D341Med (cell line): ENCODE results near the gene RASSF9.

ENCODE experiments used
- DNase-seq: peaks from one replicate; pipeline ENCODE4 v3.0.0; 2012; ENCODE audit warnings: low spot score

RASSF9 gene

DNA sequence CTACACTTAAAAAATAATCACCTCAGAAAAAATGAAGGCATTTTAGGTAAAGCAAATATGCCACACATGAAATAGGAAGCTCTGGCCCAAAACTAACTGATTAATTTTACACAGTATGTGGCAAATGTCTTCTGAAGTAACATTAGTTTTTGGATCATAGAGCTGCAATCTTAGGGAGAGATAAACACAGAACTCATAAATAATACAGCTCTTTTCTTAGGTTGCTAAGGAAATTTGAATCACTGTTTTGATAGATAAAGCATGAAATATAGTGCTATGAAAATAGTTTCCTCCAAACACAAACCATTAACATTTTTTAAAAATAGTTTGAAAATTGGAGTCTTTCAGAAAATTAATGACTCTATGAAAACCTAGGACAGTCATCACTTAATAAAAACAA, 15.0 kb downstream of the RASSF9 start:
- no peak for DNase-seq

DNA sequence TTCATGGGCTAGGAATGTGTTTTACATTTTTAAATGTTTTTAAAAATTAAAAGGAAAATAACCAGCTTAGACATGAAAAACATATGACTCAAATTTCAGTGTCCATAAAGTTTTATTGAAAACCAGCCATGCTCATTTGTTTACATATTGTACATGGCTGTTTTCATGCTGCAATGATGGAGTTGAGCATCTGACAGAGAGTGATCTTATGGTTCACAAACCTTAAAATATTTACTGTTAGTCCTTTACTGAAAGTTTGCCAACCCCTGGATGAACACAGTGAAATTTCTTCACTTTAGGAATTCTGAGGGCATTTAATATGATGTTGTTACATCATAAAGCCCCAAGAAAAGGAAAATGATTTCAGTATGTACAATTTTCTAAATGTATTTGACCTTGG, 16.1 kb downstream of the RASSF9 start:
- DNase-seq, result no peak

DNA sequence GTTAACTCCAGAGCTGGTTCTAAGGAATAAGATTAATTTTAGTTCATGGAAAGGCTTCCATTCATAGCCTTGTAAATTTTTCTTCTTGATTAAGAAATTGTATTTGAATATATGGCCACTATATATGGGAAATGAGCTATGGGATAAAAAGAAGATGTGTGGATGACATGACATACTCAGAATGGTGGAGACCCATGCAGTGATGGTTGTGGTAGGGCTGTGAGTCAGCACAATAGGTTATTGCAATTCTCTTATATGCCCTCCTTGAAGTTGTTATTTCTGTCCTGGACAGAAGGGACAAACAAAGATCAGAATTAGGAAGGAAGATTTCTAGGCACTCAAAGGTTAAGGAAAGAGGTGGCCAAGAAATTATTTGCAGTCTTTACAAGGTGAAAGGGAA, 21.5 kb downstream of the RASSF9 start:
- no peak for DNase-seq

DNA sequence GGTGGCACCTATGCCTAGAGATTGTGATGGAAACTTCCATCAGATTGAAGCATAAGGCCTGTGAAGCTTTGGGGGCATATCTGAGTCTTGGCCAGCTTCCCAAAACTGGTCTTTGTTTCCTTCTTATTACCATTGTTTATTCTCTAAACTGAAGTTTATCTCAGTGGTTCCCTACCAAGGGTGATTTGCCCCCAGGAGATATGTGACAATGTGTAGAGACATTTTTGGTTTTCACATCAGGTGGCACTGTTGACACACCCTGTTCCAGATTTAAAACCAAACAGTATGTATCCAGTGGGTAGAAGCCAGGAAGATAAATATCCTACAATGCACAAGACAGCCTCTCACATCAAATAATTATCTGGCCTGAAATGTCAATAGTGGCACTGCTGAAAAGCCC, 22.1 kb downstream of the RASSF9 start:
- DNase-seq, result no peak

DNA sequence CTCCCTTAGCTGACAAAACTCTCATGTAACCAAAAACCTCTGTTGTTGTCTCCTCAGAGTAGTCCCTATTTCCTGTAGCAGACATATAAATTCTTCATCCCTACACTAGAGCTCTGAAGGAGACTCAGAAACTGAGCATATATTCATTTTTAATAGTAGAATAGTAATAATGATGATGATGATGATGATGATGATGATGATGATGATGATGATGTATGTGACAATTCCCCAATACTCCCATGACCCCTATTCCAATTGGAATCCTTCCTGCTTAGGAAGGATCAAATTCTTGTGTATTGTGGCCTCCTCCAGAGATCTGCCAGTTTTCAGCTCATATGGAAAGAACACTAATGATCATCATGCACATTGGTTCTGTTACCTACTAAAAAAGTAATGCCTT, 26.7 kb downstream of the RASSF9 start:
- DNase-seq, result no peak

DNA sequence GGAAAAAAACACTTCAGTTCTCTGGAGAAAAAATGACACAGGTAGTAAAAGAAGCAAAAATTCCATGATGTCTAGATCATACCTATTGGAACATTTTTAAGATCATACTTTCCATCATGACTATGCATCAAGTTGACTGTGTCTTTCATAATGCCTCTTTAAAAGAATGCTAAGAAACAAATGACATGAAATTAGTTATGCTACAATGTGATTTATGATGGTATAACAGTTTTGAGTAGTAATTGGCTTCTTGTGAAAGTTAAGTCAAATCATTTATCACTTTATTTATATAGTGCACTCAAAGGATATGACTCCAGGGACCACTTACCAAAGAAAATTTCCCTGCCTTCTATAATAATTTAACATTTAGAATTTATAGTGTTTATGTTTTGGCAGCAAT, 28.5 kb downstream of the RASSF9 start:
- DNase-seq, result no peak

DNA sequence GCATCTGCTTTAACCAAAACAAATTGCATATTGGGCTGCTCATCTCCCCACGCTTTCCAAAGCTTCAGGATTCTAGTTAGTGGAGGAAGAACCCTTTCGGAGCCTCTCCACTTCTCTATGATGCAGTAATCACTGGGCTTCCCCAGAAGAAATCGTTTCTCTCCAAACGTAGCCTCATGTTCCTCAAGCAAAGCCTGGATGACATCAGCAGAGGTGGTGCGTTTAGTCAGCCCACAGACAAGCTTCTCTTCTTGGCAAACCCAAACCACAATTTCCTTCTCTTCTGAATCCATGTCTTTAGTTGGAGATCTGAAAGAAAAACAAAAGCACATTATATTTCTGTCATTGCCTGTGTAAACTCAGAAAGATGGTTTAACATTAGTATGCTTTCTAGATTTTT, 30.6 kb downstream of the RASSF9 start:
- no peak for DNase-seq

DNA sequence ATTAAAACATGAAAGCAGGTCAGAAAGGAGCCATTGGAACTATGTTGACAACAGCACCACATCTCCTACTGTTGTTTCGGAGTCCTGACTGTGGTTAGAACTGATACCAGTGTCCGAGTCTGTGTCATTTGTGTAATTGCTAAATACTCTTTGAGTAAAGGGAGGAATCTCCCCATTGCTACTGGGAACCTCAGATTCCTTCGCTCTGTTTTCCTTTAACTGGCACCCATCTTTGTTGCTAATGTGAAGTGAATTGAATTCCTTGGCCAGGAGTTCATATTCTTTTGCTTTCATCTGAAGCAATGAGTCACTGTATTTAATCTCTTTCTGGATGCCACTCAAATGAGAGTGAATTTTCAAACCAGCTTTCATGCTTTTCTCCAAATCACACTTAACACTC, 31.5 kb downstream of the RASSF9 start:
- DNase-seq, result no peak

DNA sequence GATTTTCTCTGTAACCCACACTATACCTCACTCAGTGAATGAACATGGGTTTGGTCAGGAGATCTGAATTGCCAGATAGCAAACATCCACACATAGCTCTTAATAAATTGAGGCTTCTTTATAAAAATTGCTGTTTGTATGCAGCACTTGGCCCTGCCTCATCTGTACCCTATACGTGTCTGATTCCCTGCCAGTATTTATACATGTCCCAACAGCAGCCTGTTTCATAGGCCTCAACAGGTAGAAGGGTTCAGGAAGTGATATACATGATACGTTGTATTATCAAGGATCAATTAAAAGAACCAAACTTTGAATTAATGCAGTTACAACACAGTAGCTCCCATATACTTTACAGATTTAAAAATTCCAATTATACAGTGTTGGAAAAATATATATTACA, 32.3 kb downstream of the RASSF9 start:
- no peak for DNase-seq

DNA sequence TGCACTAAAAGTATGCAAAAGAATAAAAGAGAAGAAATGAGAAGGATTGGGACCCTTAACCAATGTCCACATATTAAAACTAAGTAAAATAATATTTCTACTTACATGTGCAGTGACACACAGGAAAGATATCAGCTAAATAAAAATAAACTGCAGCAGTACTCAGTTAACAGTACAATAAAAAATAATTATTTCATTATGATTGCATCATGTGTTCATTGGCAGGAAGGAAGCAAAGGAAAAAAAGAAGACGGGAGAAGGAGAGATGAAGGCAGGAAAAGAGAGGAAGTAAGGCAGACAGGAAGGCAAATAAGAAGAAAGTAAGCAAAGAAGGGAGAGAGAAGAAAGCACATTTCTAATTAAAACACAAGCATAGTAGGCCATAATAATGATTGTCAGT, 33.0 kb downstream of the RASSF9 start:
- no peak for DNase-seq

DNA sequence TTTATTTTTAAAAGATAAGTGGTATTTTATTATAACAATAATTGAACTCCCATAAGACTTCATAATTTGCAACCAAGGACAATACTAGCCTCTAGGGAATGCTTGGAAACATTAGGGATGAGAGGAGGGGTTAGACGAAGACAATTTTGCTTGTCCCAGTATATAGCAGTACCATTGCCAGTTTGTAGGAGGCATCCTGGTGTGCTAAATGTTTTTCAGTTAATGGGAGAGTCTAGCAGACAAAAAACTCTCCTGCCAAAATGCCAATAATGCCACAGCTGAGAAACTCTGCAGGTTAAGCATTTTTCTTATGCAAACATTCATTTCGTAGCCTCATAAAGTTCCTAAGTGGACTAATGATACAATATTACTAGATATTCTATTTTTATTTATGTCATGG, 38.1 kb downstream of the RASSF9 start:
- DNase-seq, result no peak

DNA sequence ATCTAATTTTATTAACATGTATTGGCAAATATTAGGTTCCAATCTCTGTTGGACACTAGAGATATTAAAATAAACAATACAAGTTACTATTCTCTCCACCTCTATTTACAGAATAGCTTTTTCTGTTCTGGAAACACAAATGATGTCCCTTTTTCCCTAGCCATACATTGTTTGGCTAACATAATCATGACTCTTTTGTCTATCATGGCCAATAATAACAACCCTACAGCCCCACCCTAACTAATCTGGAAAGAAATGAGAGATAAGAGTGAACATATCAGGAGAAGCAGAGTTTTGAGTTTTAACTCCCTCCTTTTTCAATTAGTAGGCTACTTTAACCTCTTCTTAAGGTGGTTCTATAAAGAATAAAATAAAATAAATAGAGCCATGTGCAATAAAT, 40.2 kb downstream of the RASSF9 start:
- DNase-seq, result no peak

DNA sequence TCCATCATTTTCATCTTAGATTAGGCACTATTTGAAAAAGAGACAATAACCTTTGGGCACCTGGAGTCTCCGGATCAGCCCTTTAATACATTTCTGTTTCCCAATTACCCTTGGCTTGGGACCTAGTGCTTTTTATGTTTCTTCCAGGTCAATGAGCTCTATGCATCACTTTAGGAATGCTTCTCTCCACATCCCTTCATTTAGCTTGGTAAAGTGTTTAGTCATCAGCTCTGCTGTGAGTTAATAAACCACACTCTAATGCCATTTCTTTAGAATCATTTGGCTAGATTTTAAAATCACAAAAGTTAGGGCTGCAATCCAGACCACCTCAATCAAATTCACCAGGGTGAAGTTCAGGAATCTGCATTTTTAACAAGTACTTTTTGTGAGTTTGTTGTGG, 41.7 kb downstream of the RASSF9 start:
- DNase-seq, result no peak

DNA sequence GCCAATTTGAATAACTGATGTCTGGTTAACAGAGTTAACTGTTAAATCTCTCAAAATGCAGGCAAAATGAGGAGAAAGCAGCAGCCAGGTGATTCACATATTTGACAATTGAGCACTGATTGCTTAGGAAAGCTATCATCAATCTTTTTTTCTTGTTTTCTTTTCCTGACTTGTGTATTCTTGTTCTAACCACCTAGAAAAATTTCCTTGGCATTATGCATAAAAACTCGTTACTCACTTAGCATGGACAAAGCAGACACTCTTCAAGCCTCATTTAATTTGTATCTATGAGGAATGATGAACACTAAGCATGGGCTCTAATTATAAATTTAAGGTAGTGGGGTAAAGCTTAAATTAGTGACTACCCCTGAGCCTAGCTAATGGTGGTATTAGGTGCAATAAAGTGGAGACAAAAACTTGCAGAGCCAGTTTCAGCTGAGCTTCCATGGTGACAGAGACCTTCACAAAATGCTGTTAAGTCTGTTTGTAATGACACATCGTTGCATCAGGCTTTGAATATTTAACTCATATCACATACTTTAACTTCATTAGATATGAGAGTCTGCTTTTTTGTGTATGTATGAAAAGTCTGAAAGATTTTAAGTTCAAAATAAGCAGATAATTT, 52.0 kb downstream of the RASSF9 start:
- DNase-seq, result no peak

DNA sequence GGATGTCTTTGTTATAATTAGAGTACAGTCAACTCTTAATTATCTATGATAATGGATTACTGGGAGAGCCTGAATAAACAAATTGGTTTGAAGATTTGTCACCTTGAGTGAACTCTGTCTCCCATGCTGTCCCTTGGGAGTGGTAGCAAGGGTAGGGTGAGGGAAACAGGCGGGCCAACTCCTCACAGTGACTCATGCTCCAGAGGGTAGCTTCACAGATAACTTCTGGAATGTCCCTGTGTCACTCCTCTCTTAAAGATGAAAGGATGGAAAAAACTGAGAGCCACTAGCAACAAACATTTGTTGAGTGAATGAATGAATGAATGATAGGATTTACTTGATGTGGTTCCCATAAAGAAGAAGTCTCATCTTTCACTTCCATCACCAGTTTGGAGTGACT, 53.5 kb downstream of the RASSF9 start:
- DNase-seq, result no peak

DNA sequence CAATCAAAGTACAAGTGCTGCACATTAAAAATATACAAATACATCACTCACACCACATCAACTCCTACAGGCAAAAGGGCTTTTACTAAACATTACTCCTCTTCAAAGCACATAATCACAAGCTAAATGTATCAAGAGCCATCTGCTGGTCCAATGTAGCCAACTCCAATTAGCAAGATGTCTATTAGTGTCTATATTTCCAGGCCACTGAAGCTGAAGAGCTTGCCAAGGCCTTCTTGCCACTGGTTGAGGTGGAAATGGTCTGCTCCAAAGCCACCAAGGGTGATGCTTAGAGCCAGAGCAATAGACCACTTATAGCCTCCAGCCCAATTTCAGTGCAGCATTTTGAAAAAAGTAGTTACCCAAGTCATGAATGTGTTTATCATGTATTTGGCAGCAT, 54.4 kb downstream of the RASSF9 start:
- peak; percentile 32 for DNase-seq

DNA sequence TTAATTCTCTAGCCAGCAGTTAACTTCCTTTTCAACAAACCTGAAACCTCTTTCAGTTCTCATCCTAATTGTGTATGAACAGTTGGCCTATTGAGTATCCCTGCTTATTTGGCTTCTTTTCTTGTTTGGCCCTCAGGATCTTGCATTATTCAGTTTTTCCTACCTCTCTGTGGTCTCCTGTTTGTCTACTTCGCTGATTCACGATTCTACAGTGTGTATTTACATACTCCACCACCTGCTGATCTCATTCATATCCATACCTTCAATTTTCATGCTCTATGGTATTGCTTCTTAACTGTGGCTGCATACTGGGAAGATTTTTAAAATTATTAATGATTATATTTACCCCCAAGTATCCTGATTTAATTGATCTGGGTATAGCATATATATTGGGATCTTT, 56.4 kb downstream of the RASSF9 start:
- no peak for DNase-seq

DNA sequence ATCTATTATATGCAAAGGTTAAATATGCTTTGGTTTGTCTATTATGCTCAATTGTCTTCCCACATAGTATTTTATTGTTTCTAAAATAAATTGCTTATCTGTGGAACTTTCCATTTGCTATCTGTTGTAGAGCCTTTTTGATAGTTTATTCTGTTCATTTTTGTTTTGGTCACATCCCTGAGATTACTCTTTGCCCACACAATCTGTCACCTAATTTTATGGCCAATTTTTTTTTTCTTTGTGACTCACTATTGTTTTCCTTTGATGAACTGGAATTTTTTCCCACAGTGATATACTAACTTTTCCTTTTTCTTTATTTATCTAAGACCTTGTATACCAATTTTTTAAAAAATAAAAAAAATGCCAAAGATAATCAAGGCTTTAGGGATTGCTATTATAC, 61.1 kb downstream of the RASSF9 start:
- DNase-seq, result no peak

DNA sequence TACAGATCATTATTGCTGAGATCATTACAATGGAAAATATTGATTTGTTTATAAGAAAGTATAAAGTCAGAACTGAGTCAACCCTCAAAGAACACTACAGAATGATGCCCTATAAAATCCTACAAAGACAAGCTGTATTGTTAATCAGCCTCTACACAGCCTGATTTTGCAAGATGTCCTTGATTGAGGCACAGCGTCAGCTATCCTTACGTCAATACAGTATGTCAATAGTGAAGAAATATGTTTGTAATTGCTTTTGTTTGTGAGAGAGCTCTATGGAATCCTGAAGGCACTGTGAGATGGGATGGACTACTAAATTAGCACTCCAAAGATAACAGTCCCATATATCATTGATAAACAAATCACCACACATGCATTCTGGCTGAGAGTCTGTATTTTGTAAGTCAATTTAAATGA, 70.7 kb downstream of the RASSF9 start:
- DNase-seq, result no peak

DNA sequence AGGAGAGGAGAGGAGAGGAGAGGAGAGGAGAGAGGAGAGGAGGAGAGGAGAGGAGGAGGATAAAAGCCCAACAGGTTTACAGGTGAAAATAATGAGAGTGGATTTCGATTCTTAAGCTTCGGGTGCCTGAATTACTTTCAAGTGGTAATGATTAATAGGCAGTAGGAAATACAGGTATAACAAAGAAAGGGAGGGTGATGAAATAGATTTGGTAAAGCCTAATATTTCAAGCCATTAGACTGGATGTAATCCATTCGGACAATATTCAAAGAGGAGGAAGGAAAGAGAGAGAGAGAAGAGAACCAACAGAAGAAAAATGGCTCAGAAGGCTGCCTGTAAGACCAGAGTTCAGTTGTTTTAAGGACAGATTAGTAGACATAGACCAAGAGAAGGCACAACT, 76.6 kb downstream of the RASSF9 start:
- DNase-seq, result no peak

DNA sequence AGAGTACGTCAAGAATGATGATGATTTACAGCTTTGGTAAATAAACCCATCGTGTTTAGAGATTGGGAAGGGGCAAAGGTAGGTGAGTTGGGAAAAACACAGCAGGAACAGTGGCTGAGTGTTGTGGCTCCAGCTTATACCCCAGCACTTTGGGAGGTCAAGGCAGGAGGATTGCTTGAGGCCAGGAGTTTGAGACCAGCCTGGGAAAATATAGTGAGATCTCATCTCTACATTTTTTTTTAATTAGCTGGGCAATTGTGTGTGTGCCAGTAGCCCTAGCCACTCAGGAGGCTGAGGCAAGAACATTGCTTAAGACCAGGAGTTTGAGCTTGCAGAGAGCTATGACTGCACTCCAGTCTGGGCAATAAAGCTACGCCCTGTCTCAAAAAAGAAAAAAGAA, 77.1 kb downstream of the RASSF9 start:
- DNase-seq, result no peak

DNA sequence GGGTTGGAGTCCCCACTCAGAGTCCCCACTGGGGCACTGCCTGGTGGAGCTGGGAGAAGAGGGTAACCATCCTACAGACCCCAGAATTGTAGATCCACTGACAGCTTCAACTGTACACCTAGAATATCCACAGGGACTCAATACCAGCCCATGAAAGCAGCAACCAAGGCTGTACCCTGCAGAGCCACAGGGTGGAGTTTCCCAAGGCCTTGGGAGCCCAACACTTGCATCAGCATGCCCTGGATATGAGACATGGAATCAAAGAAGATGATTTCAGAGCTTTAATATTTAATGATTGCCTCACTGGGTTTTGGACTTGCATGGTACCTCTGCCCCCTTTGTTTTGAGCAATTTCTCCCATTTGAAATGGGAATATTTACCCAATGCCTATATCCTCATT, 80.4 kb downstream of the RASSF9 start:
- no peak for DNase-seq
